Glutamatergic neuron (in vitro differentiated cells): ENCODE measurements around the gene RPL10A. TPM values are rescaled to one million over a fixed set of nuclear protein-coding genes. Genes with fewer than 3 reads are reported as not detected.

ENCODE experiments used
- DNase-seq: peaks from one replicate; pipeline ENCODE4 v3.0.0; 2022
- H3K27ac Mint-ChIP-seq: one replicate; pipeline ENCODE4 v1.8.0; 2020; ENCODE audit warnings: mild to moderate bottlenecking, mixed read lengths, inconsistent platforms; ENCODE audit not compliant: unreplicated experiment
- H3K27me3 Mint-ChIP-seq: one replicate; pipeline ENCODE4 v1.8.0; 2020; ENCODE audit warnings: mild to moderate bottlenecking, moderate library complexity, mixed read lengths, inconsistent platforms; ENCODE audit not compliant: unreplicated experiment
- H3K36me3 Mint-ChIP-seq: one replicate; pipeline ENCODE4 v1.8.0; 2020; ENCODE audit warnings: mild to moderate bottlenecking, mixed read lengths, inconsistent platforms; ENCODE audit not compliant: unreplicated experiment
- H3K4me1 Mint-ChIP-seq: one replicate; pipeline ENCODE4 v1.8.0; 2020; ENCODE audit warnings: mild to moderate bottlenecking, low read depth, mixed read lengths, inconsistent platforms; ENCODE audit not compliant: unreplicated experiment
- H3K4me3 Mint-ChIP-seq: one replicate; pipeline ENCODE4 v1.8.0; 2020; ENCODE audit warnings: mild to moderate bottlenecking, mixed read lengths, inconsistent platforms; ENCODE audit not compliant: unreplicated experiment
- H3K9me3 Mint-ChIP-seq: one replicate; pipeline ENCODE4 v1.8.0; 2020; ENCODE audit warnings: mild to moderate bottlenecking, moderate library complexity, mixed read lengths, inconsistent platforms; ENCODE audit not compliant: unreplicated experiment
- CTCF ChIP-seq: fragments of 200-600 bp; sonication (generic); IDR thresholded peaks from one replicate; pipeline ENCODE4 v1.5.0; 2021; ENCODE audit not compliant: partially characterized antibody, unreplicated experiment
- total RNA-seq: library from RNA; stranded (reverse); fragmentation: NEBNext Ultra II Directional; extraction: Animal tissue kit (Norgen Biotek cat#: 25700); gene quantifications from one replicate; pipeline ENCODE4 v1.2.1, GENCODE V29; 2021; ENCODE audit not compliant: unreplicated experiment

Gene RPL10A
- total RNA-seq, 1 donor from 2014 or later = 690 TPM

DNA sequence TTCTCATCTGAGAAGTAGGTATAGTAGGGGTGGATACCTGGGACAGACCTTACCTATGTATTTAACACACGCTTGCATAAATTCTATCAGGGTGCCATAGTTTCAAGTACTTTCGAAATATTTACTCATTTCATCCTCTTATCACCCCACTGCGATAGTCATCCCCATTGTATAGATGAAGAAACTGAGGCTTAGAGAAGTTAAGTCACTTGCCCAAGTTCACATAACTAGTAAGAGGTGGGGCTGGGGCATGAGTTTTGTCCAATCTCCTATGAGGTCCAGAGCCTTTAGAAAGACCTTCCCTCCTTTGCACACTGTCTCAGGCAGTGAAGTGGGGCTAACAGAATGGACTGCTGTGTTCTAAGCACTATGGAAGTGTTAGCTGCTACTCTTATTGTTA is 38.3 kb downstream of the RPL10A start:
- peaks cover 9% of the 10 kb centered on the region for H3K4me1 Mint-ChIP-seq
- no peak for DNase-seq
- H3K27ac Mint-ChIP-seq = no peak overlapping the region
- peaks cover 9% of the 10 kb centered on the region for H3K27me3 Mint-ChIP-seq
- H3K36me3 Mint-ChIP-seq = no peaks in the 10 kb centered on the region
- TF ChIP-seq CTCF = no peak
- H3K9me3 Mint-ChIP-seq = peaks cover 6% of the 10 kb centered on the region
- no peak overlapping the region for H3K4me3 Mint-ChIP-seq

GRCh38 chr6:35507221-35507620 is 39.0 kb downstream of the RPL10A start:
- H3K4me3 Mint-ChIP-seq = no peak overlapping the region

GRCh38 chr6:35508027-35508426 is 39.8 kb downstream of the RPL10A start:
- no peak overlapping the region for H3K4me3 Mint-ChIP-seq
- peaks cover 9% of the 10 kb centered on the region for H3K27me3 Mint-ChIP-seq
- peaks cover 9% of the 10 kb centered on the region for H3K4me1 Mint-ChIP-seq
- no peak for DNase-seq
- H3K9me3 Mint-ChIP-seq = peaks cover 4% of the 10 kb centered on the region
- H3K27ac Mint-ChIP-seq = peak overlapping the region; percentile 12
- no peaks in the 10 kb centered on the region for H3K36me3 Mint-ChIP-seq
- no peak for TF ChIP-seq CTCF

More at GRCh38 chr6:35507221-35507620, 39.0 kb downstream of the RPL10A start:
- peaks cover 4% of the 10 kb centered on the region for H3K9me3 Mint-ChIP-seq
- no peaks in the 10 kb centered on the region for H3K36me3 Mint-ChIP-seq
- H3K27me3 Mint-ChIP-seq = peaks cover 9% of the 10 kb centered on the region
- no peak for DNase-seq
- peaks cover 9% of the 10 kb centered on the region for H3K4me1 Mint-ChIP-seq
- H3K27ac Mint-ChIP-seq = no peak overlapping the region
- no peak for TF ChIP-seq CTCF

DNA sequence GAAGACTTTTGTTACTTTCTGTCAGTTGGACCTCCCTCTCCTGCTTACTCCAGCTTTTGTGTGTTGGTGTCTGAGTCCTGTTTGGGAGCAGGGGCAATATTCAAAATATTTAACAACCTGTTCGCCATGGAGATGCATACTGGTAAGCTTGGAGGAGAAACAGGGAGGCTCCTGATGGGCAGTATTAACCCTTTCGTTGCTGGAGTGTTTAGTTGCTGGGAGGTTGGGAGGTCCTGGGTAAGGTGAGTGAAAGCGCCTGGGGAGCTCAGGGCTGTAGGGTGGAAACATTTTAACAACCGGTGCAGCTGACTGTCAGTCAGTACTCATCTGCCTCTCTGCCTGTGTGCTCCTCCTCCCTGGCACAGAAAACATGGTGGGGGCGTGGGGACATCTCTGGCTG is 40.3 kb downstream of the RPL10A start:
- H3K4me3 Mint-ChIP-seq = no peak overlapping the region
- no peak overlapping the region for H3K27ac Mint-ChIP-seq
- no peaks in the 10 kb centered on the region for H3K36me3 Mint-ChIP-seq
- no peak for TF ChIP-seq CTCF
- DNase-seq = no peak
- H3K9me3 Mint-ChIP-seq = peaks cover 4% of the 10 kb centered on the region
- peaks cover 9% of the 10 kb centered on the region for H3K4me1 Mint-ChIP-seq
- peaks cover 9% of the 10 kb centered on the region for H3K27me3 Mint-ChIP-seq

DNA sequence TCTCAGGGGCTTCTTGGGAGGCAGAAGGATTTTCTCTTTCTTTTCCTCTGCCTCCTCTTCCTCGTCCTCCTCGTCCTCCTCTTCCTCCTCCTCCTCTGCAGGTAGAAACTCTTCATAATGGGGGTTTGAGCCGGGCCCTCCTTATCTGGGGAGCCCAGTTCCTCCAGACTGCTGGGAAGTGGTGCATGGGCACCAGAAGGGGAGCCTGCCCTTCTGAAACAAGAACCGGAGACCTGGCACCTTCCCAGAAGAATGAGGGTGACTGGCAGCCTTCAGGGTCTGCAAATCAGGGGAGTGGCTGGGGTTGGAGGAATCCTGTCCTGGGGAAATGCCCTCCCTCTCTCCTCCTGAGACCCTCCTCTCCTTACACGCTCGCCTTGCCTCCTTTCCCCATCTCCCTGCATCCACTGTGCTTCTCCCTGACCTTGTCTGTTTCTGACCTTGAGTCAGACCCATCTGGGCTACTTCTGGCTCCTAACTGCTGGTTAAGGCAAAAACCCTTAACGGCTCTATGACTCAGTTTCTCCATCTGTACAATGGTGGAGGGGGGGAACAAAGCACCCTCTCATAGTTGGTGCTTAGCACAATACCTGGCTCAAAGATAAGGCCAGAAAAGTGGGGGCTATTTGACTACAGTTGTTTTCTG is 42.8 kb downstream of the RPL10A start:
- no peak for TF ChIP-seq CTCF
- H3K4me3 Mint-ChIP-seq = peak overlapping the region; percentile 25
- no peak overlapping the region for H3K27ac Mint-ChIP-seq
- no peak for DNase-seq
- H3K27me3 Mint-ChIP-seq = peaks cover 9% of the 10 kb centered on the region
- H3K36me3 Mint-ChIP-seq = no peaks in the 10 kb centered on the region
- H3K9me3 Mint-ChIP-seq = peaks cover 4% of the 10 kb centered on the region
- peaks cover 9% of the 10 kb centered on the region for H3K4me1 Mint-ChIP-seq
